ENCODE measurements around the gene AHNAK.

Gene AHNAK

GRCh38 chr11:62498031-62498430 is 48.6 kb downstream of the AHNAK start:
- no peak for DNase-seq

- DNase-seq = peak in 26 of 56 donors; percentile 4 to 67 (median 33)
These were observed 49.3 kb downstream of the AHNAK start for GRCh38 chr11:62497132-62497801.

GRCh38 chr11:62496676-62497075 is 49.9 kb downstream of the AHNAK start:
- DNase-seq = no peak

- no peak for DNase-seq
These were observed 52.4 kb downstream of the AHNAK start for GRCh38 chr11:62494246-62494645.

- no peak for DNase-seq
These were observed 52.8 kb downstream of the AHNAK start for GRCh38 chr11:62493801-62494200.

- DNase-seq = no peak
These were observed 54.0 kb downstream of the AHNAK start for GRCh38 chr11:62492586-62492985.

- no peak for DNase-seq
These were observed 54.9 kb downstream of the AHNAK start for GRCh38 chr11:62491571-62492329.

GRCh38 chr11:62489204-62489603 is 57.4 kb downstream of the AHNAK start:
- DNase-seq = no peak

GRCh38 chr11:62487738-62488551 is 58.7 kb downstream of the AHNAK start:
- DNase-seq = peak in 7 of 56 donors; percentile 13 to 32 (median 20)

- DNase-seq = no peak
These were observed 59.5 kb downstream of the AHNAK start for GRCh38 chr11:62487136-62487535.

- DNase-seq = no peak
These were observed 62.3 kb downstream of the AHNAK start for GRCh38 chr11:62484352-62484751.

GRCh38 chr11:62482753-62483152 is 63.9 kb downstream of the AHNAK start:
- DNase-seq = no peak

GRCh38 chr11:62479631-62480201 is 66.9 kb downstream of the AHNAK start:
- no peak for DNase-seq

- no peak for DNase-seq
These were observed 68.7 kb downstream of the AHNAK start for GRCh38 chr11:62477927-62478326.

GRCh38 chr11:62472063-62472884 is 74.3 kb downstream of the AHNAK start:
- DNase-seq = peak in 1 of 56 donors; percentile 11

- no peak for DNase-seq
These were observed 75.0 kb downstream of the AHNAK start for GRCh38 chr11:62471603-62472002.

GRCh38 chr11:62468577-62468976 is 78.0 kb downstream of the AHNAK start:
- DNase-seq = no peak

GRCh38 chr11:62466444-62466843 is 80.2 kb downstream of the AHNAK start:
- DNase-seq = no peak

GRCh38 chr11:62464655-62465054 is 82.0 kb downstream of the AHNAK start:
- no peak for DNase-seq

GRCh38 chr11:62463121-62463542 is 83.5 kb downstream of the AHNAK start:
- DNase-seq = no peak

- DNase-seq = no peak
These were observed 84.1 kb downstream of the AHNAK start for GRCh38 chr11:62462508-62462892.

Measured in amygdala (tissue), 56 donors.